Daoy (cell line): ENCODE data around the gene MRPS7. TPM values are rescaled to one million over a fixed set of nuclear protein-coding genes. Genes with fewer than 3 reads are reported as not detected.

Source experiments
- DNase-seq: peaks from one replicate; pipeline ENCODE4 v3.0.0-alpha.2; 2015; ENCODE audit warnings: low read depth
- total RNA-seq: library from RNA; depleted of rRNA; stranded (reverse); fragments of >200 nt; shearing (Covaris generic); gene quantifications from 2 replicates; pipeline ENCODE4 v1.2.3, GENCODE V29; 2014; rRNA removed

MRPS7 gene
- total RNA-seq: 90.2 and 92.2 TPM in 2 replicates

DNA sequence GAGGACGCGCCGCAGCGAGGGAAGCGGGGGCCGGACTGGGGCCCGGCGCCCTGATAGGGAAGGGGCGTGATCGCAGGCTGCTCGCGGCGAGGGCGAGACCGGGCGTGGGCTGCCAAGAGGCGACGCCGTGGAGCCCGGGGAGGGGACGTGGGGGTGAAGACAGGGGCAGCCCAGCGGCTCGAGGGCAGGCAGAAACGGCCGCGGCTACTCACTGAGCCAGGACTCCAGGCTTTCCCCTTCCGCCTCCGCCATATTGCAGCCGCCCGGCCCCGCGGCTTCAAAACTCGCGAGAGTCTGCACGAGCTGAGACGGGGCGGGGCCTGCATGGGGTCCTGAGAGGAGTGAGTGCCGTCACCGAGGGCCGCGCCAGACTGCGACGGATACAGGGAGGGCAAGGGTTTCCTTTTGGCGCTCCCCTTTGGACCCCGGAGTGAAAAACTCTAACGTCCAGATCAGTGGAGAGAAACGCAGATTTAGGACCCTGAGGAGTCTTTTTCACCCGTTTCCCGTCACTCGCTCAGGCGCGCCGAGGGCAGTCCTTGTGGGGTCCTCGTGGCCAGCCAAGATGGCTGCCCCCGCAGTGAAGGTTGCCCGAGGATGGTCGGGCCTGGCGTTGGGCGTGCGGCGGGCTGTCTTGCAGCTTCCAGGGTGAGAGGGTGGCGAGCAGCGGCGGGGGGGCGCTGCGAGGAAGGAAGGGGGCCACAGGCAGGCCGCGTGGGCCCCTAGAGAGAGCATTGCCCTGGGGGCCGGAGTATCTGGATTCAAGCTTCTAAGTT, at the start of gene MRPS7, which contains the start of gene GGA3:
Gene MRPS7, plus strand, starts transcription at position 544 of the 776 bp plus-strand sequence. Its CDS starts 22 bp downstream, at position 566.
Gene GGA3, minus strand, starts transcription at position 271 of the 776 bp plus-strand sequence. Its CDS starts 19 bp downstream, at position 252.
- DNase-seq: peak; percentile 96

- DNase-seq: no peak
Measured at GRCh38 chr17:75218131-75218530, 43.5 kb upstream of the MRPS7 start.

DNA sequence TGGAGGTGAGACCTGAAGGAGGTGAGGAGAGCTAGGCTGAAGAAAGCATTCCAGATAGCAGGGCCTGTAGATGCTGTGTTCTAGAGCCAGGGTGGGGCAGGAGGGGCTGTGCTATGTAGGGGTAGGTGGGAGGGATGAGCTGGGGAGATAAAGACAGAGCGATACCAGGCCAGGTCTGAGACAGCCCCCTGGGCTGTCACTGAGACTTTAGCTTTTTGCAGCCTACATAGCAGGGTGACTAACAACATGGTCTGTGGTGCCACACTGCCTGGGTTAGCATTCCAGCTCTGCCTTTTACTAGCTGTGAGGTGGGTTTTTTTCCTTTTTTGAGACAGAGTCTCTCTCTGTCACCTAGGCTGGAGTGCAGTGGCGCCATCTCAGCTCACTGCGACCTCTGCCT, 41.9 kb upstream of the MRPS7 start:
- no peak for DNase-seq

GRCh38 chr17:75225016-75225415, 36.7 kb upstream of the MRPS7 start:
- DNase-seq: no peak

DNA sequence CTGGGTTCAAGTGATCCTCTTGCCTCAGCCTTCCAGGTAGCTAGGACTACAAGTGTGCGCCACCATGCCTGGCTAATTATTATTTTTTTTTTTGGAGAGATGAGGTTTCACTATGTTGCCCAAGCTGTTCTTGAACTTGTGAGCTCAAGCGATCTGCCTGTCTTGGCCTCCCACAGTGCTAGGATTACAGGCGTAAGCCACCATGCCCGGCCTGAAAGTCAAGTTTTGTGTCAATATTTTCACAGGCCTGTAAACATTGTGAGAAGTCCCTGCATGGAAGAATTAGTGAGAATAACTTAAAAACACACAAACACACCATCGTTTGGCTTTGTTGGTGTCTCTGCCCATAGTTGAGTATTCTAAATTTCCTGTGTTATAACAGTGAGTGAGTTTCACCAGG, 34.0 kb upstream of the MRPS7 start:
- no peak for DNase-seq

GRCh38 chr17:75228305-75228704, 33.4 kb upstream of the MRPS7 start:
- DNase-seq: no peak

DNA sequence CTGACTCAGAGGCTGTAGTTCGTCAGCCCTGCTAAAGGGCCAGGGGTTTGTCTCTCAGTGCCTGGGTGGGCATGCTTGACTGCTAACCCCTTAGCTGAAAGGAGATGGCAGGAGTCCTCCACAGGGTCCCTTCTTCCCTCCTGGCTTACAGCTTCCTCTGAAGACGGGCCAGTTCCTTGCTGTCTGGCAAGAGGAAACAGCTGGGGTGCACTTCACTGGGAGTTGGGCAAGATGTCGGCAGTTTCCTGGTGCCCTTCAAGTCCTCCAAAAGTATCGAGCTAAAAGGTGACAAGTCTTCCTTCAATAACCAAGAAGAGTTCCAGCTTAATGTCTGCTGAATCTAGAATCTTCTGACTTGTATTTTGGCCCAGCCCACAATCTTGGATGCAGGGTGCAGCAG, 32.8 kb upstream of the MRPS7 start:
- DNase-seq: no peak

DNA sequence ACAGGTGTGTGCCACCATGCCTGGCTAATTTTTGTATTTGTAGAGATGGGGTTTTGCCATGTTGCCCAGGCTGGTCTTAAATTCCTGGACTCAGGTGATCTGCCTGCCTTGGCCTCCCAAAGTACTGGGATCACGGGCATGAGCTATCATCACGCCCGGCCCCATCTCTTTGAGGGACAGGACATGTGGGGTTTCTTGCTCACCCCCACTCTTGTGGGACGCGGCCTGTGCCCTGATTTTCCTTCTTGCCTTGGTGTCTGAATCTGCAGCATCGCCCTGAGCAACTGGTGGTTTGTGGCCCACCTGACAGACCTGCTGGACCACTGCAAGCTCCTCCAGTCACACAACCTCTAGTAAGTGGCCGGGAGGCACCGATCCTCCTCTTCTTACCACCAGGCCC, 30.6 kb upstream of the MRPS7 start:
- no peak for DNase-seq

DNA sequence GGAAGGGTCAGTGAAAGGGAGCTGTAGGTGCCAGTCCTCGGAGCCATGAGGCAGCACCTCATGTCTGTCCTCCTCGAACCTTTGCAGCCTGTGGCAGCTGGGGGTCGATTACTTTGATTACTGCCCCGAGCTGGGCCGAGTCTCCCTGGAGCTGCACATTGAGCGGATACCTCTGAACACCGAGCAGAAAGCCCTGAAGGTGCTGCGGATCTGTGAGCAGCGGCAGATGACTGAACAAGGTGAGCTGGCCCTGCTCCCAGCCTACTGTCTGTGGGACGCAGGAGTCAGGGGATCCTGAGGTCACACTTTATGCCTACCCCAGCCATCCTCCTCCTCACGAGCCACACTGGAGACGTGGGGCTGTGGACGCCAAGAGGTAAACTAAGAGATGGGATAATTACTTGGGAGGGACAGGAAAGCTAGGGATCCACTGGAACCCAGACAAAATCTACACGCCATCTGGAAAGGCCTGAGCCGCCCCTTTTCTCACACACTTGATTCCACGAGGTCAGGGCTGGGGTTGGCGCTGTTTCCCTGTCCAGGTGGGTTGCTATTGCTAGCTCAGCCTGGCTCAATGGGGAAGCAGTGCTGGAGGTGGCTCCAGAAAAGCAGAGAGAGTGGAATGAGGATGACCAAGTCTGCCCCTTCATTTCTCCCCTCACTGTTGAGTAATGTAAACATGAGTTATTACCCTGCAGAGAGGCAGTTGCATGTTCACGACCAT, 29.8 kb upstream of the MRPS7 start:
- DNase-seq: no peak

DNA sequence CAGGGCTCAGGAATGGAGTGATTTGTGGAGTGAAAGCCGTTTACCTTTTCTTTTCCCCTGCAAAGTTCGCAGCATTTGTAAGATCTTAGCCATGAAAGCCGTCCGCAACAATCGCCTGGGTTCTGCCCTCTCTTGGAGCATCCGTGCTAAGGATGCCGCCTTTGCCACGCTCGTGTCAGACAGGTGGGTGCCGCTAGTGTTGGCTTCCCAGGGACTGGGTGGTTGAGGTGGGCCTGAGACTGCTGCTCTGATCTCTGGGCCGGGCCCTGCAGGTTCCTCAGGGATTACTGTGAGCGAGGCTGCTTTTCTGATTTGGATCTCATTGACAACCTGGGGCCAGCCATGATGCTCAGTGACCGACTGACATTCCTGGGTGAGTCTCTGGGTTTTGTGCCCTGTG, 28.9 kb upstream of the MRPS7 start:
- DNase-seq: no peak

DNA sequence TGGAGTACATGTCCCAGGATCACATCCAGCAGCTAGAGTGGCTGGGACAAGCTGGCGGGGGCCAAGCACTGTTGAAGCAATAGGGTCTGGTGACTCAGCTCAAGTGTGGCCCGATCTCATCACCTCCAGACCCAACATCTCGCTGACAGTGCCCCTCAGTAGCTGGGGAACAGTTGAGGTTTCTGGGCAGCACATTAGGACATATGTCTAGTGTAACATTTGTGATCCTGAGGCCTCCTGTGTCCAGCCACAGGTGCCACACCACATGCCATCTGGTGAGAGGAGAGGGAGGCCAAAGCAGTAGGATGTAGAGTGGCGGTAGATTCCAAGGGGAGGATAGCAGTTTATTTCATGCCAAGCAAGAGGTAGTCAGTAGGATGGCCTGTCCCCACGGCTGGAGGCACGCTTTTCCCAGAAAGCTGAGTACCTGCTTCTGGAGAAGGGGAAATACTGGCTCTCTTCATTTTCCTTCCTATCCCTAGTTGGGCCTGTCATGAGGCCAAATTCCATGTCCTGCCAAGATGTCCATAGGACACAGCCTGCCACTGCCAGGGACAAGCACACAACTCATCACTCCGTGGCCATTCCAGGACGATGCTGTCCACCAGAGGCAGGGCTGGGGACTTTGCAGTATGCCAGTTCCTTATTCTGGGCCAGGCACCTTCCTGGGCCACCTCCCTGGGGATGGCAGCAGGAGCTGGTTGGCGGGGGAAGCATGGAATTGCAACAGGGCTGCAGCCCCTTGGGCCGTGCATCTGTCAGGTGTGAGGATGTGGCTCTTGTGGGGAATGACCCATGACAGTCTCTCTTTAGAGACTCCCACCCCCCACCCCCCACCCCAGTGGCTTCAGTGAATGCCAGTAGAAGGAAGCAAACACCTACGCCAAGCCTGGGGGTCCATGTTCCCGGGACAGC, 24.3 kb upstream of the MRPS7 start:
- DNase-seq: no peak

DNA sequence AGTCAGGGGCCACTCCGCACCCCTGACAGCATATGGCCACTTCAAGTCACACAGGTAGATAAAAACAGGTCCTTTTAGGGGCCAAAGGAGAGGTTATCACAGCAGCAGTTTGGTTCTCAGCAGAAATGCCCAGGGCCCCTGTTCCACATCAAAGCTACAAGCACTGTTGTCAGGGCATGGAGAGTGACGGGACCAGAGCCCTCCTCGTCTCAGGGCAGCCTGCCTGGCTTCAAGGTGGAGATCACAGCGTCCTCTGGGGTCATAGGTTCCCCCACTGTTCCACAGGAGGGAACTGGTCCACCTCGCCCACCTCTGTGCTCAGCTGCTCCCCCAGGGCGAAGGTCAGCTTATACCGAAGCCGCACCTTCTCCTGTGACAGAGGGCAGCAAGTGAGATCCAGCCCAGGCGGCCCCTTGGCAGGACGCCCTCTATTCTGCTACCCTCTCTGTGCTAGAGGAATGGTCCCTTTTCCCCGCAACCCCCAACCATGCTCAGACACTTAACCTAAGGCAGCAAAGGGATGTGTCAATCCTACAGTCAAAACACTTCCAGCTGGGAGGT, 23.6 kb upstream of the MRPS7 start:
- no peak for DNase-seq

DNA sequence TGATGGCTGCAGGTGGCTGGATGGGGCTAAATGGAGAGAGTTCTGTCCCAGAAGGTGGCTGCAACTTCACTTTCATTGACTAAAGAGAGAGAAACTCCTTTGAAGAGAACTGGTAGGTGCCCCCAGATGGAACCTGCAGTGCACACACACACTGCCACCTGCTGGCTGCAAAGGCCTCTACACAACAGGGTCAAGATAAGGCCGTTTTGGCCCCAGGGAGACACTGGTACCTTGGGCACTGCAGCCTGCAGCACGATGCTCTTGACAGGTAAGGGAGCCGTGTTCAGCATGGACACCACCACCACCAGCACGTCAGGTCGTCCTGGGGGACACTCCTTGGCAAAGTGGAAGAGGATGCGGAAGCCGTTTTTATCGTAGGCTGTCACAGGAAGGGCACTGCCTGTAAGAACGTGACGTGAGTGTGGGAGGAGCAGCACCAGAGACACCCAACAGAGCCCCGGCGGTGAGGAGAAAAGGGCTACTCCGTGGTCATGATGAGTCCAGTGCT, 22.9 kb upstream of the MRPS7 start:
- DNase-seq: peak; percentile 71

GRCh38 chr17:75239214-75239613, 22.5 kb upstream of the MRPS7 start:
- no peak for DNase-seq

GRCh38 chr17:75239778-75240393, 21.8 kb upstream of the MRPS7 start:
- DNase-seq: no peak

- DNase-seq: peak; percentile 59
Measured at GRCh38 chr17:75240394-75241142, 21.1 kb upstream of the MRPS7 start.

DNA sequence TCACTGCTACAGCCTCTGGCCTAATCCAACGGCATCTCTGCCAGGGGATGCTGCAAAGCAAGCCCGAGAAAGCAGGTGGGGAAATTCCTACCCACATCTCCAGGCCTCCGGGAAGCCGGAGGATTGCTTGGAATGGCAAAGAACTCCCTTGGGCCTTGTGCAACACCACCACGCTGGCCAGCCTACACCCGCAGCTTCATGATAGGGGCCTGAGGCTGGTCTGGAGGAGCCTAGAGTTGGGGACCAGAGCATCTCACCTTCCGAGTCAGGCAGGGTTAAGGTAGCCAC, 20.6 kb upstream of the MRPS7 start:
- DNase-seq: no peak

GRCh38 chr17:75241502-75241901, 20.2 kb upstream of the MRPS7 start:
- no peak for DNase-seq

- DNase-seq: peak; percentile 37
Measured at GRCh38 chr17:75241996-75242460, 19.7 kb upstream of the MRPS7 start.

- no peak for DNase-seq
Measured at GRCh38 chr17:75242461-75243042, 19.1 kb upstream of the MRPS7 start.
